Measurements from ENCODE around the gene MSL1. TPM values are rescaled to one million over a fixed set of nuclear protein-coding genes. Genes with fewer than 3 reads are reported as not detected.

The MSL1 gene
- total and polyA plus RNA-seq, 2 of the 13 experiments (the other 11 are each of a cell fraction or from before 2014, with no cell fraction given): 63.8 to 88.5 TPM

DNA sequence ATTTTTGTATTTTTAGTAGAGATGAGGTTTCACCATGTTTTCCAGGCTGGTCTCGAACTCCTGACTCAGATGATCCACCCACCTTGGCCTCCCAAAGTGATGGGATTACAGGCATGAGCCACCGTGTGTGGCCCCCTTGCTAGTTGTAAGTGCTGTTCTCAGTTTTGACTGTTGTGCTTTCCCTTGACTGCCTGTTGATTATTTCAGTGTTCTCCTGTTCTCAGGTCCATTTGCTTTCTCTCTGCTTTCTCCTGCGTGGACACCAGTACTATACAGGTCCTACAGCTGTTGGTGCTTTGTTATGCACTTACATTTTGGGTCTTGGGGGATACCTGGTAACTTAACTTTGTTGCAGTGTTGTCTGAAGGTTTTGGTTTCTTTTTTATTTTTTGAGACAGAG lies 26.8 kb downstream of the MSL1 start:
- DNase-seq (ENCODE audit: low spot score): no peak
- H3K4me2 ChIP-seq (ENCODE audit: low read depth, low read length): no peak overlapping the region
- TF ChIP-seq, protein P1, sequence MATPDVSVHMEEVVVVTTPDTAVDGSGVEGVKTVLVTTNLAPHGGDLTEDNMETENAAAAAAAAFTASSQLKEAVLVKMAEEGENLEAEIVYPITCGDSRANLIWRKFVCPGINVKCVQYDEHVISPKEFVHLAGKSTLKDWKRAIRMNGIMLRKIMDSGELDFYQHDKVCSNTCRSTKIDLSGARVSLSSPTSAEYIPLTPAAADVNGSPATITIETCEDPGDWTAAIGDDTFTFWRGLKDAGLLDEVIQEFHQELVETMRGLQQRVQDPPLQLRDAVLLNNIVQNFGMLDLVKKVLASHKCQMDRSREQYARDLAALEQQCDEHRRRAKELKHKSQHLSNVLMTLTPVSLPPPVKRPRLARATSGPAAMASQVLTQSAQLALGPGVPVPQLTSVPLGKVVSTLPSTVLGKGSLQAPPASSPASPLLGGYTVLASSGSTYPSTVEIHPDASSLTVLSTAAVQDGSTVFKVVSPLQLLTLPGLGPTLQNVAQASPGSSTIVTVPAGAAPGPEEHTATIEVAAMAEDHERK (CRISPR knock-in tag; IDR thresholded peaks at IDR 0.05; ENCODE audit: low read depth): no peak
- no peak for TF ChIP-seq ZNF746 (CRISPR knock-in tag; IDR thresholded peaks at IDR 0.05)
- no peak overlapping the region for H3K27ac ChIP-seq (ENCODE audit: extremely low read length, insufficient read depth, low read length)
- H3K36me3 ChIP-seq (replicated peaks in 1 of 2; ENCODE audit: control insufficient read depth in 1 of 2, insufficient read depth in 2 of 2, low read length in 2 of 2): peaks cover 29 to 69% of the 10 kb centered on the region in 2 experiments
- peaks cover 9% of the 10 kb centered on the region; the same call in 1 of the 2 replicates for H3K4me1 ChIP-seq (ENCODE audit: insufficient read depth, low read length)
- CTCF ChIA-PET (ENCODE audit: low intra/inter-chr PET ratio, low total read pairs): no interaction called here
- intact Hi-C loops (cut with micrococcal nuclease; ENCODE audit: unreplicated experiment): no loop called here
- no peaks in the 10 kb centered on the region for H3K9me3 ChIP-seq (ENCODE audit: low read length)
- no peaks in the 10 kb centered on the region for H3K27me3 ChIP-seq (ENCODE audit: control insufficient read depth in 1 of 2, insufficient read depth in 2 of 2, low read length in 2 of 2)
- POLR2A ChIA-PET: interaction anchor here (1.1 kb wide), 1 partner anchor 9 kb away, joined by 12 read pairs; the partner anchor contains the start of gene CASC3
- H3K79me2 ChIP-seq (ENCODE audit: insufficient read depth, low read length): peaks cover 48% of the 10 kb centered on the region
- no TSS peak for BruUV-seq (replicated peaks)
- FAIRE-seq: no peak
- H3K9ac ChIP-seq (ENCODE audit: insufficient read depth, low read depth, low read length): no peak overlapping the region
- no peak overlapping the region for H2AFZ ChIP-seq (ENCODE audit: low read length)
- no peak for ATAC-seq
- in situ Hi-C loops (cut with HindIII; ENCODE audit: extremely low pct_ligation_motif_present, low pct_unique_long_range_greater_than_20kb): no loop called here
- 0 out of 2 replicates have a peak, but pooled peaks cover 4% of the 10 kb centered on the region for H4K20me1 ChIP-seq (ENCODE audit: insufficient read depth, low read length)
- WGBS (ENCODE audit: low lambda C conversion rate): 90% methylated on average over 3 of the region's 3 CpGs
- no peak overlapping the region for H3K4me3 ChIP-seq (replicated peaks in 1 of 3; ENCODE audit: insufficient read depth in 1 of 3, low read depth in 2 of 3, low read length in 3 of 3)

DNA sequence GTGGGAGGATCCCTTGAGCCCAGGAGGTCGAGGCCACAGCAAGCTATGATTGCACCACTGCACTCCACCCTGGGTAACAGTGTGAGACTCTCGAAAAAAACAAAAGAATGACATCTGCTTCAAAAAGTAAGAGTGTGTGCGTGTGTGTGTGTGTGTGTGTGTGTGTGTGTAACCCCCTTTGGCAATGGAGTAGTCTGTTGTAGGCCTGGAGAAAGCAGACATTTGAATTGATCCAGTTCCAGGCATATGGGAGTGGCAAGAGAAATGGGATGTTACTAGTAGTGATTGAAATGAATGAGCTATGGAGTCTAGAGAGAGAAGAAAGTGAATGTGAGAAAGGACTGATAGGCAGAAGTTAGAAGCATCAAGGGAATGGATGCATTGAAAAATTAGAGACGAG lies 28.5 kb downstream of the MSL1 start:
- H3K36me3 ChIP-seq (replicated peaks in 1 of 2; ENCODE audit: control insufficient read depth in 1 of 2, insufficient read depth in 2 of 2, low read length in 2 of 2): peaks cover 32 to 79% of the 10 kb centered on the region in 2 experiments
- no peak overlapping the region for H3K27ac ChIP-seq (ENCODE audit: extremely low read length, insufficient read depth, low read length)
- H3K4me2 ChIP-seq (ENCODE audit: low read depth, low read length): no peak overlapping the region
- H2AFZ ChIP-seq (ENCODE audit: low read length): no peak overlapping the region
- peaks cover 54% of the 10 kb centered on the region for H3K79me2 ChIP-seq (ENCODE audit: insufficient read depth, low read length)
- no peak overlapping the region for H3K4me3 ChIP-seq (replicated peaks in 1 of 3; ENCODE audit: insufficient read depth in 1 of 3, low read depth in 2 of 3, low read length in 3 of 3)
- intact Hi-C loops (cut with micrococcal nuclease; ENCODE audit: unreplicated experiment) (no loop called here), in situ Hi-C loops (cut with HindIII; ENCODE audit: extremely low pct_ligation_motif_present, low pct_unique_long_range_greater_than_20kb) (no loop called here)
- 81% methylated on average over 4 of the region's 4 CpGs for WGBS (ENCODE audit: low lambda C conversion rate)
- POLR2A ChIA-PET: interaction anchor here (0.5 to 1.9 kb wide), 4 partner anchors 35 to 39 kb away, joined by 3 to 6 read pairs (median 4); no protein-coding TSS in a partner anchor
- no peak for FAIRE-seq
- no peaks in the 10 kb centered on the region for H3K9me3 ChIP-seq (ENCODE audit: low read length)
- 0 out of 2 replicates have a peak, but pooled peaks cover 4% of the 10 kb centered on the region for H4K20me1 ChIP-seq (ENCODE audit: insufficient read depth, low read length)
- BruUV-seq (replicated peaks): no TSS peak
- no peak overlapping the region for H3K9ac ChIP-seq (ENCODE audit: insufficient read depth, low read depth, low read length)
- no peak for DNase-seq (ENCODE audit: low spot score)
- TF ChIP-seq, protein P2, sequence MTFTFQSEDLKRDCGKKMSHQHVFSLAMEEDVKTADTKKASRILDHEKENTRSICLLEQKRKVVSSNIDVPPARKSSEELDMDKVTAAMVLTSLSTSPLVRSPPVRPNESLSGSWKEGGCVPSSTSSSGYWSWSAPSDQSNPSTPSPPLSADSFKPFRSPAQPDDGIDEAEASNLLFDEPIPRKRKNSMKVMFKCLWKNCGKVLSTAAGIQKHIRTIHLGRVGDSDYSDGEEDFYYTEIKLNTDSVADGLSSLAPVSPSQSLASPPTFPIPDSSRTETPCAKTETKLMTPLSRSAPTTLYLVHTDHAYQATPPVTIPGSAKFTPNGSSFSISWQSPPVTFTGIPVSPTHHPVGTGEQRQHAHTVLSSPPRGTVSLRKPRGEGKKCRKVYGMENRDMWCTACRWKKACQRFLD (CRISPR knock-in tag; IDR thresholded peaks at IDR 0.05; ENCODE audit: borderline replicate concordance): no peak
- TF ChIP-seq EED (CRISPR knock-in tag; IDR thresholded peaks at IDR 0.05) (no peak), KLF13 (CRISPR knock-in tag; IDR thresholded peaks at IDR 0.05) (no peak), PHF8 (CRISPR knock-in tag; IDR thresholded peaks at IDR 0.05) (no peak), FOSL1 (CRISPR knock-in tag; IDR thresholded peaks at IDR 0.05; ENCODE audit: borderline replicate concordance) (no peak), ZNF556 (CRISPR knock-in tag; IDR thresholded peaks at IDR 0.05; ENCODE audit: borderline replicate concordance) (no peak), CCAR2 (optimal IDR thresholded peaks at IDR 0.05; ENCODE audit: low read depth, low read length) (no peak), ERF (CRISPR knock-in tag; IDR thresholded peaks at IDR 0.05) (no peak), NKX3-1 (CRISPR knock-in tag; IDR thresholded peaks at IDR 0.05) (no peak)
- TF ChIP-seq, protein P3, sequence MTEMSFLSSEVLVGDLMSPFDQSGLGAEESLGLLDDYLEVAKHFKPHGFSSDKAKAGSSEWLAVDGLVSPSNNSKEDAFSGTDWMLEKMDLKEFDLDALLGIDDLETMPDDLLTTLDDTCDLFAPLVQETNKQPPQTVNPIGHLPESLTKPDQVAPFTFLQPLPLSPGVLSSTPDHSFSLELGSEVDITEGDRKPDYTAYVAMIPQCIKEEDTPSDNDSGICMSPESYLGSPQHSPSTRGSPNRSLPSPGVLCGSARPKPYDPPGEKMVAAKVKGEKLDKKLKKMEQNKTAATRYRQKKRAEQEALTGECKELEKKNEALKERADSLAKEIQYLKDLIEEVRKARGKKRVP (CRISPR knock-in tag; IDR thresholded peaks at IDR 0.05): no peak
- TF ChIP-seq, protein P4, sequence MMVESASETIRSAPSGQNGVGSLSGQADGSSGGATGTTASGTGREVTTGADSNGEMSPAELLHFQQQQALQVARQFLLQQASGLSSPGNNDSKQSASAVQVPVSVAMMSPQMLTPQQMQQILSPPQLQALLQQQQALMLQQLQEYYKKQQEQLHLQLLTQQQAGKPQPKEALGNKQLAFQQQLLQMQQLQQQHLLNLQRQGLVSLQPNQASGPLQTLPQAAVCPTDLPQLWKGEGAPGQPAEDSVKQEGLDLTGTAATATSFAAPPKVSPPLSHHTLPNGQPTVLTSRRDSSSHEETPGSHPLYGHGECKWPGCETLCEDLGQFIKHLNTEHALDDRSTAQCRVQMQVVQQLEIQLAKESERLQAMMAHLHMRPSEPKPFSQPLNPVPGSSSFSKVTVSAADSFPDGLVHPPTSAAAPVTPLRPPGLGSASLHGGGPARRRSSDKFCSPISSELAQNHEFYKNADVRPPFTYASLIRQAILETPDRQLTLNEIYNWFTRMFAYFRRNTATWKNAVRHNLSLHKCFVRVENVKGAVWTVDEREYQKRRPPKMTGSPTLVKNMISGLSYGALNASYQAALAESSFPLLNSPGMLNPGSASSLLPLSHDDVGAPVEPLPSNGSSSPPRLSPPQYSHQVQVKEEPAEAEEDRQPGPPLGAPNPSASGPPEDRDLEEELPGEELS (CRISPR knock-in tag; IDR thresholded peaks at IDR 0.05): no peak
- CTCF ChIA-PET (ENCODE audit: low intra/inter-chr PET ratio, low total read pairs): no interaction called here
- no peak for ATAC-seq
- H3K4me1 ChIP-seq (ENCODE audit: insufficient read depth, low read length): peaks cover 13% of the 10 kb centered on the region
- H3K27me3 ChIP-seq (ENCODE audit: control insufficient read depth in 1 of 2, insufficient read depth in 2 of 2, low read length in 2 of 2): no peaks in the 10 kb centered on the region
